A549 (cell line): ENCODE measurements around the gene MTHFD2L. TPM values are rescaled to one million over a fixed set of nuclear protein-coding genes. Genes with fewer than 3 reads are reported as not detected.
A peak's percentile ranks its signal among the peaks of the same experiment; 100 is the strongest.

Experiments
- ATAC-seq, 2 experiments: fragments of 200-7000 bp in 1 of 2; fragments of >200 bp in 1 of 2; cut with Nextera tagmentation in 1 of 2; cut with Tn5 transposase in 1 of 2; 3 replicates each; pipeline versions ENCODE4 v1.8.0 to v1.9.1; 2018 to 2020; ENCODE audit warnings: mild to moderate bottlenecking in 1 of 2, moderate library complexity in 1 of 2
- CTCF ChIA-PET: fragments of 300-600 bp; sonication (Branson Sonifier 250); formaldehyde crosslinking; extraction: SDS; loops from one replicate; lab custom pipeline; 2021; ENCODE audit warnings: antibody characterized with exemption, inconsistent platforms; lab: Yijun Ruan, JAX
- POLR2A ChIA-PET: fragments of 350-600 bp; formaldehyde crosslinking; extraction: SDS; loops from one replicate; lab custom pipeline; 2021; ENCODE audit warnings: antibody characterized with exemption, inconsistent platforms; lab: Yijun Ruan, JAX
- DNase-seq, 2 experiments: peaks; one replicate each; pipeline versions ENCODE4 v3.0.0 to v3.0.0-alpha.2; 2011 to 2016; ENCODE audit warnings: low read depth in 1 of 2, low spot score in 1 of 2
- FAIRE-seq: peaks from 2 replicates; lab custom pipeline; 2011; peaks lifted over from hg19 to GRCh38; lab: Jason Lieb, UNC
- H3K27ac ChIP-seq, 2 experiments: fragments of >200 bp; sonication (Bioruptor Twin); formaldehyde crosslinking; 3 replicates each; pipeline ENCODE4 v1.5.1; 2016 to 2017
- H3K4me1 ChIP-seq: fragments of >200 bp; sonication (Bioruptor Twin); formaldehyde crosslinking; 3 replicates; pipeline ENCODE4 v1.6.1; 2016
- H3K4me2 ChIP-seq: fragments of >200 bp; sonication (Bioruptor Twin); formaldehyde crosslinking; 3 replicates; pipeline ENCODE4 v1.6.1; 2016
- H3K4me3 ChIP-seq: fragments of >200 bp; sonication (Bioruptor Twin); formaldehyde crosslinking; 3 replicates; pipeline ENCODE4 v1.5.1; 2016
- H3K9me3 ChIP-seq: fragments of >200 bp; sonication (Bioruptor Twin); formaldehyde crosslinking; 3 replicates; pipeline ENCODE4 v1.6.1; 2016
- ATOH8 ChIP-seq: fragments of 250-450 bp; sonication (Bioruptor Pico); IDR thresholded peaks from 2 replicates; pipeline ENCODE4 v1.5.0; 2020; ENCODE audit warnings: low read depth, mild to moderate bottlenecking, moderate library complexity
- BHLHE40 ChIP-seq: IDR thresholded peaks from 2 replicates; pipeline ENCODE4 v1.6.1; 2012; ENCODE audit warnings: low read depth, low read length, inconsistent platforms
- CBX2 ChIP-seq: fragments of 200-600 bp; sonication (generic); IDR thresholded peaks from 2 replicates; pipeline ENCODE4 v1.6.1; 2016; ENCODE audit warnings: low read depth, mild to moderate bottlenecking, borderline replicate concordance
- CBX8 ChIP-seq: fragments of 200-600 bp; sonication (generic); IDR thresholded peaks from 2 replicates; pipeline ENCODE4 v1.6.1; 2016
- CEBPB ChIP-seq, 2 experiments: fragments of >200 bp in 1 of 2; sonication (Bioruptor Twin) in 1 of 2; formaldehyde crosslinking in 1 of 2; IDR thresholded peaks; 2 replicates each; pipeline ENCODE4 v1.6.1; 2012 to 2016
- CHD2 ChIP-seq: fragments of 150-350 bp; IDR thresholded peaks from 2 replicates; pipeline ENCODE4 v1.6.1; 2014; ENCODE audit warnings: low read length; ENCODE audit not compliant: partially characterized antibody
- EP300 ChIP-seq, 2 experiments: fragments of >200 bp; sonication (Bioruptor Twin); formaldehyde crosslinking; IDR thresholded peaks; 2 replicates in 1 of 2; 3 replicates in 1 of 2; pipeline ENCODE4 v1.6.1; 2016 to 2017
- ESRRA ChIP-seq: fragments of 150-350 bp; IDR thresholded peaks from 2 replicates; pipeline ENCODE4 v1.6.1; 2014; ENCODE audit warnings: mild to moderate bottlenecking, low read length, borderline replicate concordance
- FOSL2 ChIP-seq, 2 experiments: fragments of 450-650 bp in 1 of 2; fragments of >200 bp in 1 of 2; sonication (Bioruptor Twin) in 1 of 2; formaldehyde crosslinking; IDR thresholded peaks; 2 replicates each; pipeline versions ENCODE4 v1.5.0 to v1.6.1; 2016 to 2020; ENCODE audit warnings: mild to moderate bottlenecking in 1 of 2, moderate library complexity in 1 of 2
- FOXS1 ChIP-seq: fragments of 250-450 bp; sonication (Bioruptor Pico); IDR thresholded peaks from 2 replicates; pipeline ENCODE4 v1.5.0; 2020; ENCODE audit warnings: mild to moderate bottlenecking, moderate library complexity
- GATA3 ChIP-seq: IDR thresholded peaks from 2 replicates; pipeline ENCODE4 v1.6.1; 2012; ENCODE audit warnings: borderline replicate concordance
- HEYL ChIP-seq: fragments of 250-450 bp; sonication (Bioruptor Pico); IDR thresholded peaks from 2 replicates; pipeline ENCODE4 v1.8.0; 2021; ENCODE audit warnings: mild to moderate bottlenecking, moderate library complexity
- HMGXB4 ChIP-seq: fragments of 250-450 bp; sonication (Bioruptor Pico); IDR thresholded peaks from 2 replicates; pipeline ENCODE4 v1.5.0; 2021; ENCODE audit warnings: mild to moderate bottlenecking, moderate library complexity, borderline replicate concordance
- HOXA7 ChIP-seq: fragments of 250-450 bp; sonication (Bioruptor Pico); IDR thresholded peaks from 2 replicates; pipeline ENCODE4 v1.5.0; 2020; ENCODE audit warnings: mild to moderate bottlenecking, moderate library complexity
- HOXB13 ChIP-seq: fragments of 250-450 bp; sonication (Bioruptor Pico); IDR thresholded peaks from 2 replicates; pipeline ENCODE4 v1.5.0; 2020; ENCODE audit warnings: low read depth, mild to moderate bottlenecking, moderate library complexity
- HOXB5 ChIP-seq: fragments of 250-450 bp; sonication (Bioruptor Pico); IDR thresholded peaks from 2 replicates; pipeline ENCODE4 v1.5.0; 2020; ENCODE audit warnings: mild to moderate bottlenecking, moderate library complexity
- JUN ChIP-seq, 2 experiments: fragments of >200 bp; sonication (Bioruptor Twin); formaldehyde crosslinking; IDR thresholded peaks; 2 replicates in 1 of 2; 3 replicates in 1 of 2; pipeline ENCODE4 v1.6.1; 2016 to 2017
- JUNB ChIP-seq: fragments of >200 bp; sonication (Bioruptor Twin); formaldehyde crosslinking; IDR thresholded peaks from 2 replicates; pipeline ENCODE4 v1.6.1; 2016
- KDM1A ChIP-seq: fragments of 200-600 bp; sonication (generic); IDR thresholded peaks from 2 replicates; pipeline ENCODE4 v1.6.1; 2016; ENCODE audit warnings: low read depth, mild to moderate bottlenecking
- MAFK ChIP-seq: fragments of 450-650 bp; IDR thresholded peaks from 2 replicates; pipeline ENCODE4 v1.6.1; 2014; ENCODE audit not compliant: partially characterized antibody
- MYC ChIP-seq: IDR thresholded peaks from 2 replicates; pipeline ENCODE4 v1.6.1; 2012; ENCODE audit warnings: mild to moderate bottlenecking, inconsistent platforms, low read length, improper control_type of control experiment, borderline replicate concordance
- NPAS2 ChIP-seq: fragments of 250-450 bp; sonication (Bioruptor Pico); IDR thresholded peaks from 2 replicates; pipeline ENCODE4 v1.8.0; 2022; ENCODE audit warnings: mild to moderate bottlenecking, moderate library complexity, borderline replicate concordance
- NR3C1 ChIP-seq: fragments of >200 bp; sonication (Bioruptor Twin); formaldehyde crosslinking; IDR thresholded peaks from 3 replicates; pipeline ENCODE4 v1.6.1; 2017
- PHF8 ChIP-seq: fragments of 200-600 bp; sonication (generic); IDR thresholded peaks from 2 replicates; pipeline ENCODE4 v1.6.1; 2016; ENCODE audit warnings: low read depth, mild to moderate bottlenecking, antibody characterized with exemption, moderate library complexity, borderline replicate concordance
- POLR2A ChIP-seq: IDR thresholded peaks from 2 replicates; pipeline ENCODE4 v1.6.1; 2012; ENCODE audit warnings: mild to moderate bottlenecking, low read length
- POLR2AphosphoS2 ChIP-seq: conservative IDR thresholded peaks from 2 replicates; pipeline ENCODE4 v1.6.1; 2012; ENCODE audit warnings: low read length, improper control_type of control experiment, inconsistent platforms
- RCOR1 ChIP-seq: fragments of 150-350 bp; IDR thresholded peaks from 2 replicates; pipeline ENCODE4 v1.6.1; 2014; ENCODE audit warnings: antibody characterized with exemption, low read length, low read depth
- SMC3 ChIP-seq: fragments of >200 bp; sonication (Bioruptor Twin); formaldehyde crosslinking; IDR thresholded peaks from 3 replicates; pipeline ENCODE4 v1.6.1; 2018; ENCODE audit warnings: inconsistent platforms
- SREBF2 ChIP-seq: fragments of 450-650 bp; IDR thresholded peaks from 2 replicates; pipeline ENCODE4 v1.6.1; 2014; ENCODE audit warnings: mild to moderate bottlenecking, moderate library complexity
- TFCP2L1 ChIP-seq: fragments of 250-450 bp; sonication (Bioruptor Pico); IDR thresholded peaks from 2 replicates; pipeline ENCODE4 v1.5.0; 2021; ENCODE audit warnings: mild to moderate bottlenecking
- TP53 ChIP-seq: fragments of 250-450 bp; sonication (Bioruptor Pico); IDR thresholded peaks from 2 replicates; pipeline ENCODE4 v1.5.0; 2021; ENCODE audit warnings: mild to moderate bottlenecking, moderate library complexity
- ZC3H11A ChIP-seq: fragments of 450-650 bp; IDR thresholded peaks from 2 replicates; pipeline ENCODE4 v1.6.1; 2014; ENCODE audit warnings: antibody characterized with exemption, mild to moderate bottlenecking
- ZNF302 ChIP-seq: fragments of 250-450 bp; sonication (Bioruptor Pico); IDR thresholded peaks from 2 replicates; pipeline ENCODE4 v1.9.0; 2021; ENCODE audit warnings: inconsistent platforms, mild to moderate bottlenecking, moderate library complexity
- WGBS: methylation state at CpG from one replicate; pipeline ENCODE4 v1.1.6; 2017; ENCODE audit errors: missing lambda C conversion rate; 5-methylcytosine and 5-hydroxymethylcytosine counted together
- polyA plus RNA-seq, 4 experiments: library from polyadenylated mRNA; depleted of rRNA in 3 of 4; stranded (reverse); fragments of >200 nt; fragmentation: RNase III in 1 of 4; extraction: RNeasy Plus Mini Kit Qiagen cat#74134 plus additional on column Dnase treatment in 1 of 4; gene quantifications; 2 replicates in 3 of 4; 3 replicates in 1 of 4; pipeline ENCODE4 v1.2.3, GENCODE V29; 2011 to 2017
- TF ChIP-seq, protein P1 (sequence below): IDR thresholded peaks from 2 replicates; pipeline ENCODE4 v1.6.1; 2012; ENCODE audit warnings: low read depth, borderline replicate concordance
- TF ChIP-seq, protein P2 (sequence below): fragments of >200 bp; sonication (Bioruptor Twin); formaldehyde crosslinking; IDR thresholded peaks from 3 replicates; pipeline ENCODE4 v1.6.1; 2016
- TF ChIP-seq, protein P3 (sequence below): fragments of >200 bp; sonication (Bioruptor Twin); formaldehyde crosslinking; IDR thresholded peaks from 2 replicates; pipeline ENCODE4 v1.6.1; 2016
- TF ChIP-seq, protein P4 (sequence below): IDR thresholded peaks from 2 replicates; pipeline ENCODE4 v1.6.1; 2012
- TF ChIP-seq, protein P5 (sequence below): IDR thresholded peaks from 2 replicates; pipeline ENCODE4 v1.6.1; 2012

The MTHFD2L gene
- polyA plus RNA-seq, 2 of the 4 experiments (the other 2 are of a cell fraction) = 8.5 to 19.3 TPM

DNA sequence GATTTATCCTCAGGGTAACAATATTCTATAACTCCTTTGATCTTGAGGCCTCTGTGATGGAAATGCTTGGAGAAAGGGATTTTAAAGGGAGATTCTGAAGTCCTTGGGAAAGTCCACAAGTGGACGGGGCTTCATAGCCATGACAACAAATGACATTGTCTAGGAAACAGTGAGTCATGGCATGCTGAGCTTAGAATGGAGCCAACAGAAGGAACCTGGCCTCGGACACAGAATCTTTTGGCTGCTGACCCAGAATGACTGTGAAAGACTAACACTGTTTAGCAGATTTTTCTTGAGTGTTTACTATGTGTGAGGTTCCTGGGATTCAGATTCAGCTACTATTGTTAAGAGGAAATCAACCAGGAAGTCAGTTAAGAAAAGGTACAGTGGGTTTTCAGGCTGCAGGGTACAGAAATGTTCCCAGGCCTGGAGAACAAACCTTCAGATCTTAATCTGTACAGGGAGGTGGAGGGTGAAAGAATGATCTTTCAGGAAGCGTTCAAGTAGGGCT is 40.8 kb upstream of the MTHFD2L start:
- FAIRE-seq (no peak), DNase-seq (peak; percentile 41 to 93), ATAC-seq (peak; percentile 94 to 96)
- CTCF ChIA-PET = interaction anchor here (0.6 to 6.5 kb wide), 7 partner anchors 8 to 79 kb away, joined by 3 to 37 read pairs (median 4); partner anchors contain the start of genes CXCL2 and CXCL3
- POLR2A ChIA-PET = interaction anchor here (0.9 to 2.6 kb wide), 5 partner anchors 8 to 118 kb away, joined by 3 to 23 read pairs (median 5); partner anchors contain the start of genes CXCL2, CXCL3 and CXCL5
- Histone ChIP-seq H3K9me3 (peaks cover 4% of the 10 kb centered on the region), H3K4me3 (no peak overlapping the region), H3K27ac (peak overlapping the region; percentile 95 to 99), H3K4me2 (peak overlapping the region; percentile 62), H3K4me1 (peaks cover 54% of the 10 kb centered on the region)
- 11% methylated on average over 3 of the region's 3 CpGs for WGBS
- TF ChIP-seq HMGXB4 (CRISPR knock-in tag) (no peak), HOXA7 (CRISPR knock-in tag) (no peak), HOXB13 (no peak), FOSL2 (IDR thresholded peaks at IDR 0.05) (peak; percentile 21; the same call in 1 of the 2 replicates), FOSL2 (CRISPR knock-in tag; IDR thresholded peaks at IDR 0.05) (peak; percentile 90), TP53 (CRISPR knock-in tag) (no peak), JUNB (peak; percentile 62), KDM1A (no peak), FOXS1 (CRISPR knock-in tag) (no peak), GATA3 (peak; percentile 45; the same call in 1 of the 2 replicates), ATOH8 (CRISPR knock-in tag) (no peak), ZNF302 (CRISPR knock-in tag) (no peak), NR3C1 (no peak), PHF8 (no peak), CEBPB (IDR thresholded peaks at IDR 0.05) (peak in 1 of 2 experiments; percentile 19; a peak in 1 of 4 replicates), ESRRA (no peak), MYC (no peak), JUN (IDR thresholded peaks at IDR 0.05) (0 out of 5 replicates have a peak, but pooled peaks have one; percentile 25 to 44), CHD2 (no peak), RCOR1 (no peak), EP300 (IDR thresholded peaks at IDR 0.05) (peak in 1 of 2 experiments; percentile 40; a peak in 1 of 5 replicates), SREBF2 (no peak), BHLHE40 (no peak), HEYL (CRISPR knock-in tag) (no peak), HOXB5 (no peak), SMC3 (no peak), TFCP2L1 (no peak), CBX8 (no peak), POLR2AphosphoS2 (no peak), ZC3H11A (no peak), POLR2A (no peak), CBX2 (no peak), NPAS2 (CRISPR knock-in tag) (no peak), MAFK (peak; percentile 7)
- TF ChIP-seq, protein P1, sequence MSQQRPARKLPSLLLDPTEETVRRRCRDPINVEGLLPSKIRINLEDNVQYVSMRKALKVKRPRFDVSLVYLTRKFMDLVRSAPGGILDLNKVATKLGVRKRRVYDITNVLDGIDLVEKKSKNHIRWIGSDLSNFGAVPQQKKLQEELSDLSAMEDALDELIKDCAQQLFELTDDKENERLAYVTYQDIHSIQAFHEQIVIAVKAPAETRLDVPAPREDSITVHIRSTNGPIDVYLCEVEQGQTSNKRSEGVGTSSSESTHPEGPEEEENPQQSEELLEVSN = no peak
- TF ChIP-seq, protein P2, sequence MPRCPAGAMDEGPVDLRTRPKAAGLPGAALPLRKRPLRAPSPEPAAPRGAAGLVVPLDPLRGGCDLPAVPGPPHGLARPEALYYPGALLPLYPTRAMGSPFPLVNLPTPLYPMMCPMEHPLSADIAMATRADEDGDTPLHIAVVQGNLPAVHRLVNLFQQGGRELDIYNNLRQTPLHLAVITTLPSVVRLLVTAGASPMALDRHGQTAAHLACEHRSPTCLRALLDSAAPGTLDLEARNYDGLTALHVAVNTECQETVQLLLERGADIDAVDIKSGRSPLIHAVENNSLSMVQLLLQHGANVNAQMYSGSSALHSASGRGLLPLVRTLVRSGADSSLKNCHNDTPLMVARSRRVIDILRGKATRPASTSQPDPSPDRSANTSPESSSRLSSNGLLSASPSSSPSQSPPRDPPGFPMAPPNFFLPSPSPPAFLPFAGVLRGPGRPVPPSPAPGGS = no peak
- TF ChIP-seq, protein P3, sequence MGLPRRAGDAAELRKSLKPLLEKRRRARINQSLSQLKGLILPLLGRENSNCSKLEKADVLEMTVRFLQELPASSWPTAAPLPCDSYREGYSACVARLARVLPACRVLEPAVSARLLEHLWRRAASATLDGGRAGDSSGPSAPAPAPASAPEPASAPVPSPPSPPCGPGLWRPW = no peak
- TF ChIP-seq, protein P4, sequence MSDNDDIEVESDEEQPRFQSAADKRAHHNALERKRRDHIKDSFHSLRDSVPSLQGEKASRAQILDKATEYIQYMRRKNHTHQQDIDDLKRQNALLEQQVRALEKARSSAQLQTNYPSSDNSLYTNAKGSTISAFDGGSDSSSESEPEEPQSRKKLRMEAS = peak; percentile 42; the same call in 1 of the 2 replicates
- TF ChIP-seq, protein P5, sequence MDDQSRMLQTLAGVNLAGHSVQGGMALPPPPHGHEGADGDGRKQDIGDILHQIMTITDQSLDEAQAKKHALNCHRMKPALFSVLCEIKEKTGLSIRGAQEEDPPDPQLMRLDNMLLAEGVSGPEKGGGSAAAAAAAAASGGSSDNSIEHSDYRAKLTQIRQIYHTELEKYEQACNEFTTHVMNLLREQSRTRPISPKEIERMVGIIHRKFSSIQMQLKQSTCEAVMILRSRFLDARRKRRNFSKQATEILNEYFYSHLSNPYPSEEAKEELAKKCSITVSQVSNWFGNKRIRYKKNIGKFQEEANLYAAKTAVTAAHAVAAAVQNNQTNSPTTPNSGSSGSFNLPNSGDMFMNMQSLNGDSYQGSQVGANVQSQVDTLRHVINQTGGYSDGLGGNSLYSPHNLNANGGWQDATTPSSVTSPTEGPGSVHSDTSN = no peak
